HUDEP-2 (cell line): ENCODE measurements around the gene MEFV.
A peak's percentile ranks its signal among the peaks of the same experiment; 100 is the strongest.
"Not testable (repeated sequence)": the region's sequence is repeated elsewhere in the genome, so short reads cannot be mapped to it uniquely, and the experiment has no call there.

Experiments used
- DNase-seq, 76 experiments: peaks; one replicate each; lab custom pipeline; 2025; ENCODE audit not compliant: unreplicated experiment in 76 of 76; lab: John Stamatoyannopoulos, UW

The MEFV gene

DNA sequence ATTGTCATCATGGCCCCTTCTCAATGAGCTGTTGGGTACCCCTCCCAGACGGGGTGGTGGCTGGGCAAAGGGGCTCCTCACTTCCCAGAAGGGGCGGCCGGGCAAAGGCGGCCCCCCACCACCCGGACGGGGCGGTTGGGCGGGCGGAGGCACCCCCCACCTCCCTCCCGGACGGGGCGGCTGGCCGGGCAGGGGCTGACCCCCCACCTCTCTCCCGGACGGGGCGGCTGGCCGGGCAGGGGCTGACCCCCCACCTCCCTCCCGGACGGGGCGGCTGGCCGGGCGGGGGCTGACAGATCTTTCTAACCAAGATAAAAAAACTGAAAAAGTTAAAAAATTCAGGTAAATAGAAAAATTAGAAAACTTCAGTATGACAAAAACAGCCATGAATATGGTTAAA, 14.8 kb upstream of the MEFV start:
- not testable (repeated sequence) for DNase-seq

DNA sequence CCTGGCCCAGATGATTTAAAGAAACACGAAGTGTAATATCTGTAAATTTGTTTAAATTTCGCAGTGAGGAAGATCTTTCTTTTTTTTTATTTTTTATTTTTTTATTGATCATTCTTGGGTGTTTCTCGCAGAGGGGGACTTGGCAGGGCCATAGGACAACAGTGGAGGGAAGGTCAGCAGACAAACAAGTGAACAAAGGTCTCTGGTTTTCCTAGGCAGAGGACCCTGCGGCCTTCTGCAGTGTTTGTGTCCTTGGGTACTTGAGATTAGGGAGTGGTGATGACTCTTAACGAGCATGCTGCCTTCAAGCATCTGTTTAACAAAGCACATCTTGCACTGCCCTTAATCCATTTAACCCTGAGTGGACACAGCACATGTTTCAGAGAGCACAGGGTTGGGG, 14.3 kb upstream of the MEFV start:
- DNase-seq, result not testable (repeated sequence)

DNA sequence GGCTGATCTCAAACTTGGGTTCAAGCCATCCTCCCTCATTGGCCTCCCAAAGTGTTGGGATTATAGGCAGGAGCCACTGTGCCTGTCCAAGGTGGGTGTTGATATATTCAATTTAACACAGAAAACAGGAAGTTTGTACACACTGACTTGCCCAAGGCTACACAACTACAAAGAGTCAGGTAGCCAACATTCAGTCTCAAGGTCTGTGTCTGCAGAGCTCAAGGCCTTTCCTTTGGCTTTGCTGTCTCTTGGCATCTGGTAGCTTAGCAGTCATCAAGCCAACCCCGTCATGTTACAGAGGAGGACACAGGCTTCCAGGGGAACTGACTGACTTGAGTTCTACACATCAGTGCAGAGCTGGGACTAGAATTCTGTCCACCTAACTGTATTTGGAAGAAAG, 11.9 kb upstream of the MEFV start:
- no peak for DNase-seq

DNA sequence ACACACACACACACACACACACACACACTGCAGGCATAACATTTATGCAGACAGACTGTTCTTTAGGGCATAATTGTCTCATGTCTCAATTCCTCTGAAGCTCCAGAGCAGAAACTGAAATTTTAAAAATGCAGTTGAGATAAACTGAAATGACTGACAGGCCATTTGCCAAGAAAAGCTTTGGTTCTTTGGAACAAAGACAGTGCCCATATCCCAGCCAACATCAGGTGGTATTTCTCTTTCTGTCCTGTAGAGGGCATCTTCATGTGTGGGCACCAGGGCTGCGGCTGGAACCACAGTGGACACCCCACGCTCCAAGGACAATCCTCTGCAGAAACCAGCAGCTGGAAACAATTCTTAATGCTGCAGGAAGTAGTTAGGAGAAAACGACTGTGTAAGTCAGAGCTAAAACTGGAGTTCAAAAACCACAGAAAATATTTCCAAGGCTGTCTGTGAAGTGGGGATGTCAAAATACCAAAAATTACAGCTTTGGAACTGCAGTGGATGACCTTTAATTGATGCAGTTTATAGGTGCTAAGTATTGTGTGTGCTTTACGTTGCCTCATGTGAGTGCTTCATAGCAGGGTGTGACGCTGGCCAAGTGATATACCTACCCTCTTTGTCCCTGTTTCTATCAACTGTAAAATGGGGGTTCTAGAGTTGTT, 10.6 kb upstream of the MEFV start:
- peak in 26 of 76 experiments; percentile 1 to 53 (median 16) for DNase-seq

DNA sequence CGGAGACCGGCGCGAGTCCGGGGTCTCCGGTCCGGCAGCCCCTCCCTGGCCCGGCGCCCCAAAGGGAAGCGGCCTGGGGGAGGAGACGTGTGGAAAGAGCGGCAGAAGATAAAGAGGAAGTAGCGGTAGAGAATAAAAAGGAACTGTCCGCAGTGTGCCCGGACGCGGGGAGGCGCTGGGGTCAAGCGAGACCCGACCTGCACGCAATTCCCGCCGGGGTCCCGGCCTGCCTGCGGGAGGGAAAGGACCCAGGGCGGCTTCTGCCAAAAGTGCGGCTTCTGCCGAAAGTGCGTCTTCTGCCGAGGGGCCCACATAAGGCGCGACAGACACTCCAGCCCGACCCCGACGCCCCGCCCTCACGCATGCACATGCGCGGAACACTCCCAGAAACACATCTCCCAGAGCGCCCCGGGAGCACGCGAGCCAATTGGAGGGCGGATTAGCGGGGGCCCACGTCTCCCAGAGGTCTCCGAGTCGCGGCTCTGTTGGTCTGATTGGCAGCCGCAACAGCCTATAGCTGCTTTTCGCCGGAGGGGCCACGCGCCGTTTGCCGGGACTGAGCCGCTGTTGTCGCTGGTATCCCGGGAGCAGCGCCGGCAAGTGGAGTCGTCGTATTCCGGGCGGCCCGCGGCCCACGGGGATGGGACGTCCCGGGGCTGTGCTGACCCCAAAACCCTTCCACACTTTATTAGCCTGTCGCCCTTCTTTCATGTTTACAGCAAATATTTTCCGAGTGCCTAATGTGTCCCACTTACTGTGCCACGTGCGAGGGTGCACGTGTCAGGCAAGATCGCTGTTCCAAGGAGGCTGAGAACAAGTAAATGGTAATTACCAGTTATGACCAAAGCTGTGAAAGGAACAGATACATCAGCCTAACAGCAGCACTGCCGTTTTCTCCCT, 8.0 kb upstream of the MEFV start:
- DNase-seq, result peak; percentile 83 to 99 (median 97)

DNA sequence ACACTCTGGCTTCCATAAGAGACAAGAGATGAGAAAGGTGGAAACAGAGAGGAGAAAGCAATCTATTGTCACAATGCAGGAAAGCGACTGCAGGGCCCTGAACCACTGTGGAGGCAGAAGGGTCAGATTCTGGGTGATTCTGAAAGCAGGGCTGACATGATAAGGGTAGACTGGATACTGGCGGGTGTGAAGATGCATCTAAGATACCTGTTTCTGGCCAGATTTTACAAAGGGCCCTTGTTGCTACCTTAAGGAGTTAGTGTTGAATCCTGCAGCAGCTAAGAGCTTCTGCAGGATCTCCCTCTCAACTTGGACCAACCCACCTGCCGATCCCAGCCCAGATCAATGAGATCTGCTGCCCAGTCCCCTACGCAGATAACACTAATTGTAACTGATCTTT, 6.1 kb upstream of the MEFV start:
- no peak for DNase-seq

DNA sequence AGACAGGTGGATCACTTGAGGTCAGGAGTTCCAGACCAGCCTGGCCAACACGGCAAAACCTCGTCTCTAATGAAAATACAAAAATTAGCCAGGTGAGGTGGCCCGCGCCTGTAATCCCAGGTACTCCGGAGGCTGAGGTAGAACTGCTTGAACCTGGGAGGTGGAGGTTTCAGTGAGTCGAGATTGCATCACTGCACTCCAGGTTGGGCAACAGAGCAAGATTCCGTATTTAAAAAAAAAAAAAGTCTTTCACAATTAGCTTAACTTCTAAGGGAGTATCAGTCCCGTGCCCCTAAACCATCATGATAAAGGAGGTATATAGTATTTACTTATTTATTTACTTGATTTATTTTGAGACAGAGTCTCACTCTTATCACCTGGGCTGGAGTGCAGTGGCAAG, 3.4 kb upstream of the MEFV start:
- DNase-seq, result no peak

DNA sequence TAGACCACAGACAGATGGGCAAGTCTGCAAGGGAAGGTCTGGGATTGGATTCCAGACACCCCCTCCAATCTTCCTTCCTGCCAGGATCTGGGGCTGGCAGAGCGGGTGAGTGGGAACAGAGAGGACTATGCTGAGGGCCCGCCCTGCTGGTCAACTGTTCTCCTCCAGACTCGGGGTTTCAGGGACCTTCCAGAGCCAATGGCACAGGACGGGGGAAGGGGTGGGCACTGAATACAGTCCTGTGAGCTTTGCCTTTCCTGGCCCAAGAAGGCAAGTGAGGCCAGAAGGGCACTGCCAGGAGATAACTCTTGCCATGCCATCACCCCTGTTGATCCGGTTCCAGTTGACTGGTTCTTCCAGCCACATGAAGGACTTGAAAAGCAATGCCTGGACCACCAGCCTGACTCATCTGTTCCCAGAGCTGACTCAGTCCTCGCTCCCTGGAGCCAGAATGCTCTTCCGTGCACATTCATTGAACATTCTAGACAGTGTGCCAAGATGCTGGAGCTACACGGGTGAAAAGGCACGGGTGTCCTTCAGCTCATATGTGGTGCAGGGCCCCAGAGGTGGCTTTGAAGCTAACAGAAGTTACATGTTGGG, 533 bp upstream of the MEFV start:
- DNase-seq, result no peak

DNA sequence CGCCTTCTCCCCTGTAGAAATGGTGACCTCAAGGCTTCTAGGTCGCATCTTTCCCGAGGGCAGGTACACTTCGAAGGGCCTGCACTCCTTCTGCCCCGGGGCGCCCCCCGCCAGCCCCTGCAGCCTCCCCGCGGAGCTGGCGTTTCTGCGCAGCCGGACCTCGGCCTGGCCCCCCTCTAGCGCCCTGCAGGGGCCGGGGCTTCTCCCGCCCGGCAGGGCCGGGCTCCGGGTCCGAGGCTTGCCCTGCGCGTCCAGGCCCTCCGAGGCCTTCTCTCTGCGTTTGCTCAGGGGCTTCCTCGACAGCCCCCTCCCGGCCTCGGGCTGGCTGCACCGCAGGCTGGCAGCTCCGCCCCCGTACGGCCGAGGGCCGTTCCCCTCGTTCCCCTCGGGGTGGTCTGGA, 2.1 kb downstream of the MEFV start:
- no peak for DNase-seq

DNA sequence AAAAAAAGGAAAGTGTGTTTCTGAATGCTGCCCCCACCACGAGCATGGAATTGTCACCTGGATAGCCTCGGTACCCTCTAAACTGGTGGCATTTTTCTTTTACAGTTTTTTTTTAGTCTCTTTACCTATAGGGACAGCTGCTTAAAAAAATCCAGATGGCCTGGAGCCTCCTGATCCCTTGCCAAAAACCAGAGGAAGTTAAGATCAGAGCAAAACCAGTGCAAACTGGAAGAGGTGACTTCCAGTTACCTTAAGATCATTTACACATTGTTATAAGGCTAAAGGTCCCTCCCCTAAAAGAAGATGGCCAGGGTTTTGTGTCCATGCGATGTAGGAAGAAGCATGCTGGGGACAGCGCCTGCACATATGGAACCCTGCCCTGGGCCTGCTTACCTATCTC, 3.5 kb downstream of the MEFV start:
- DNase-seq, result no peak

DNA sequence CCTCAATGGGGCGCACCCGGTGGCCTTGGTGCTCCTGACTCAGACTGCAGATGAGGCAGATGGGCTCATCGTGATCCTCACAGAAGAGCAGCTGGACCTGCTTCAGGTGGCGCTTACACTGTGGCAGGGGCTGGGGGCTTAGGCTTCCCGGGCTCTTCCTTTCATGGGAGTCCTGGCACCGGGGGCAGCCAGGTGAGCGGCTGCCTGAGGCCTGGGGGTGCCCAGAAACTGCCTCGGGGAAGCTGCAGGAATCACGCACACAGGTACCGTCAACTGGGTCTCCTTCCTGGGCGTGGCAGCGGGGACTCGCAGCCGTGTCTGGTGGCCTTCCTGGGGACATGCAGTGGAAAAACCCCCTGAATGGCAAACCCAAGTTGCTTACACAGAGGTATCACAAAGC, 7.0 kb downstream of the MEFV start:
- no peak for DNase-seq

DNA sequence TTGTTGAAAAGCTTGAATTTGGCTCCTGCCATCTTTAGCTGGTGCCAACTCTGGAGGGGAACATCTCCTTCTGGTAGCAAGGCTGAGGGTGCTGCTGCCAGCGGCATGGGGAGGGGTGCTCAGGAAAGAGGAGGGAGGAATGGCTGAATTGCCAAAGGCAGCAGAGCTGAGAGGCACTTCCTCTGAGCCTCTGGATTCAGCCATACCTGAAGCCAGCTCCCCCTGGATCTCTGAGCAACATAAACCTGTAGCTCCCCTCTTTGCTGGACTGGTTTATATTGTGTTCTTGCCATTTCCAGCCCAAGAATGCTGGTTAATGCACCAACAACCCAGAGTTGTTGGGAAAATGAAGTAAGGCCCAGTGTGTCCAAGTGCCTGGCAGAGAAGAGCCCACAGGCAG, 7.4 kb downstream of the MEFV start:
- no peak for DNase-seq

DNA sequence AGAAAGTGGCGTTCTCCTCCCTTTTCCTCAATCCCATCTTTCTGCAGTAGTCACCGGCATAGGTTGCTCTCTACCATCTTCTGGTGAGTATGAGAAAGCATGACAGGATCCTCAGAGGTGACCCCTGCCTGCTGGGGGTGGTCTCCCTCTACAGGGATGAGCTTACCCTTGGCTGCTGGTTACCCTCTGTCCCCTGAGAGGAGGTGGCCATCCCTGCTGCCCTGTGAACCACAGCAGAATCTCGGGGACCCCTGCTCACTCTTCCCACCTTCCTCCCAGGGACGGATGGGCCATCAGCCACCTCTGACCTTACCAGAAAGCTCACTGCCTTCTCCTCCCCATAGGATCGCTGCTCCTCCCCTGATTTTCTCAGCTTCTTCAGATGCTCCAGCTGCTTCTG, 7.8 kb downstream of the MEFV start:
- no peak for DNase-seq

DNA sequence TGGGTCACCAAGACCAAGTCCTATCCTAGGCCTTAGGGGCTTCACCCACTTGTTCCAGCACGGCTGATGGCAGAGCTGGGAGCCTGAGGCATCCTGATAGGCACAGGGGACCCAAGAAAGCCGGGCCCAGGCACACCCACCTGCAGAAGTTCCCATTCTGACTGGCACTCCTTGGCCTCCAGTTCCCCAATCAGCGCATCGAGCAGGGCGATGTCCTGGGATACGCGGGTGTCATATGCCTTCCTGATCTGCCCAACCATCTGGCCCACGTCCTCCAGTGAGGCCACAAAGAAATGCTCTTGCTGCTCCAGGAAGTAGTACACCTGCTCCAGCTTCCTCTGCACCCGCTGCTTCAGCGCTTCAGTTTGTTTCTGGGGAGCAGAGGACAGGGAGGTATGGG, 9.6 kb downstream of the MEFV start:
- no peak for DNase-seq

DNA sequence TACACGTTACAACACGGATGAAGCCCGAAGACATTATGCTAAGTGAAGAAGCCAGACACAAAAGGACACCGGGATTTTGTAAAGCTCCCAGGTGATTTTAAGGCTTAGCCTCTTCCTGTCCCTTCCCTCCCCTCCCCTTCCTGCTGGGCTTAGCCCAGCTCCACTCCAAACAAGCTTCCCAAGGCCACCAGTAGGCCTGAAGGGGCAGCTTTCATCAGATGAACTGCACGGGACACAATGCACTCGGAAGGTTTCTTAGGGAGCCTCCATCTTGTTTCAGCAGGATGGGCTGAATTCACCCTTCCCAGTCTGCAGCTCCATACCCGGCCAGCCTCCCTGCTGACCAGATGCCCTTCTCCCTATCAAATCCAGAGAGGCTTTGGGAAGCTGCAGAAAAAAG, 10.4 kb downstream of the MEFV start:
- no peak for DNase-seq

DNA sequence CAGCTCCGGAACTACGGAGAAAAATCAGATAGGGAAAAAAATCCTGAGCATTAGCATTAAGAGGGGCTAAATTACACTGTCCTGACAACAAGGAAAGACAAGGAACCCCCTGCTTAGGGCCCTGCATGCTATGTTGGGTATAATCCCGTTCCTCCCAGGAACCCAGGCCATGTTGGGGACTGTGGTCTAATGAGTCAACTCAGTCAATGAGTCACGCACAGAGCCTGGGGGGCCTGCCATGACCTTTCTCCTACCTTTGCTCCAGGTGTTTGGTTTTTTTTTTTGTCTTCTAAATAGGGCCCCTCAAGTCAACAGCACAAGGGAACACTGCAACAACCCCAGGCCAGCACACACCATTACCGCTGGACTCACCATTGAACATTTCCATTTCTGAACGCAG, 12.6 kb downstream of the MEFV start:
- no peak for DNase-seq

DNA sequence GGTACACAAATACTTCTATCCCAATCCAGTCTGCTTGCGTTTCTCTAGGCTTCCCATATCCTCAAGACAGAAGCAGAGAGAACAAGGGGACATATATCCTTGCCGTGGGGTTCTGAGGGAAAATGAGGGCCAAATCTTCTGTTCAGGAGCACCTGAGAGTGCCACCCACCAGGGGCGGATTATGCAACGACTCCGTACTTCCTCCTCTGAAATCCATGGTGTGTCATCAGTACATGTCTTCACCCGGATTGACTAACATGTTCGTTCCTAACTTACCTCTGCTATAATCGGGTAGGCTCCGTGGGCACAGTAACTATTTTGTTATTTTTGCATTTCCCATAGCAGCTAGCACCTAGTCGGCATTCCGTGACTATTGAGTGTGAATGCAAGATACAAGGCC, 13.7 kb downstream of the MEFV start:
- DNase-seq, result no peak

DNA sequence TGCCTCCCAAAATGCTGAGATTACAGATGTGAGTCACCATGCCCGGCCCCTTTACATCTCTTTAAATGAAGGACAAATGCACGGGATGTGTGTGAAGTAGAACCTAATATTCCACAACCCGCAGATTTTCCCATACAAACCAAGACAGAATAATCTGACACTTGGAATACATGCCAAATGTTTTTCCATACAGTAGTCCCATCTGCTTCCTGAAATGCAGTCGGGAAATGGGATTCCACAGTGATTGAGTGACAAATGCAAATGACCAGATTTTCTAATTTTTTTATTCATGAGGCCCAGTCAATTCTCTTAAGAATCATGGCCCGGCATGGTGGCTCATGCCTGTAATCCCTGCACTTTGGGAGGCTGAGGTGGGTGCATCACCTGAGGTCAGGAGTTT, 14.7 kb downstream of the MEFV start:
- no peak for DNase-seq

DNA sequence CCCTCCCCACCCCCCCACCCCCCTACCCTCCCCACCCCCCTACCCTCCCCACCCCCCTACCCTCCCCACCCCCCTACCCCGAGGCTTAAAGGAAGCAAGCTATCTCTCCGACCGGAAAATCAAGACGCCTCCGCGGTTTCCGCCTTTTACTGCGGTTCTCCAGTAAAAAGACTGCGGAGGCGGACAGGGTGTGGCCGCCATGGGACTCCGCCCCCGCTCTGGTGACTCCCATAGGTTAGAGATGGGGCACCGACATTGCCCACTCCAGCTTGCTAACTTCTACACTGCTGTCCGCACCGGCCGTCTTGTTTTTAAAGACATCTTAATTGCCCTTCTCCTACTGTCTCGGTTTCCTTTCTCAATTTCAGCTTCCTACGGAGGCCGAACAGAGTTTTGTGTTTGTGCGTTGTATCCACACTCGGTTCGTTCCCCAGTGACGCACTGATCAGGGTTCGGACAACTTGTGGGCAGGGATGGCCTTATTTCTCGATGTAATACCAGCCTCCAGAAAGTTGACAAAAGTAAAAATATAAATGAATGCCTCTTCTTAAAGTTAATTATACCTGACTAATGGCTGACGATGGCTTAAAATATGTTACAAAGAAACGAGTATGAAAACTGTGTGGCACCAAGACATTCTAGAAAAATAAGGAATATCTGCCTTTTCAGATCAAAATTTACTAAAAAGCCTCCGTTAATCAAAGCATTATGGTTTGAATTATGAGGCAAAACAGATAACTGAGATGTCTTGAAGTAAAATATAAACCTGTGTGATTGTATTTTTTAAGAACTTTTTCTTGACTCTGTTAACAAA, 20.4 kb downstream of the MEFV start:
- DNase-seq, result peak in 1 of 76 experiments; percentile 9

DNA sequence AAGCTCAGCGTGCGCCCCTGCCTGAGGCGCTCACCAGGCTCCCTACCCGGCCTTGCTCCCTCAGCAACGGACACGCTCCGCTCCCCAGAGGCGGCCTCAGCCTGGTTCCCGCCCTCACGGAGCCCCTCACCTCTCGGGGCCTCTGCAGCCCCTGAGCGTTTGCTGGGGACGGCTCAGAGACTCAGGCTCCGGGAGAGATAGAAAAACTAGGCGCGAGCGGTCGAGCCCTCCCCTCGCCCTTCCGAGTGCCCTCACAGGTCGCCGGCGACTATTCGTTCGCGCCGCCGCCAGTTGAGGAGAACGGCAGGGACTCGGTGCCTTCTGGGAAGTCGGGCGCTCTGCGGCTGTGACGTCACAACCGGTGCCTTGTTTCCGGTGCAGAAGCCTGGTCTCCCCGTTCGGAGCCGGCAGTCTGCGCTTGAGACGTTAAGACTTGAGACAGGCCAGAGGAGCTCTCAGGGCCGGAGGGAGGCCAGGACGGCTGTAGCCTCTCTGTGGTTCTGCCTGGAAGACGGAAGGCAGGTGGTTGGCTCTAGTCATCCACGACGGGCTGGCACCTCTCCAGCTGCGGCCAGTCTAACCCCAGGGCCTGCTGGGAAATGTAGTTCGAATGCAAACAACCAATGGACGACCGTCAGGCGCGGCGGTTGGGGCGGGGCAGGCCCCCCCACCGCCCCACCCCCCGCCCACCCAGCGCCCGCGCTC, 21.4 kb downstream of the MEFV start, which contains the start of gene ZNF200:
TSS of gene ZNF200 (minus strand) at position 302 of the 705 bp plus-strand sequence. CDS start 1,403 bp downstream, outside the sequence.
- DNase-seq, result peak in 75 of 76 experiments; percentile 60 to 94 (median 89)
